ENCODE data around the gene CLINT1.
A peak's percentile ranks its signal among the peaks of the same experiment; 100 is the strongest.
"Not testable (repeated sequence)": the region's sequence is repeated elsewhere in the genome, so short reads cannot be mapped to it uniquely, and the experiment has no call there.

Gene CLINT1

DNA sequence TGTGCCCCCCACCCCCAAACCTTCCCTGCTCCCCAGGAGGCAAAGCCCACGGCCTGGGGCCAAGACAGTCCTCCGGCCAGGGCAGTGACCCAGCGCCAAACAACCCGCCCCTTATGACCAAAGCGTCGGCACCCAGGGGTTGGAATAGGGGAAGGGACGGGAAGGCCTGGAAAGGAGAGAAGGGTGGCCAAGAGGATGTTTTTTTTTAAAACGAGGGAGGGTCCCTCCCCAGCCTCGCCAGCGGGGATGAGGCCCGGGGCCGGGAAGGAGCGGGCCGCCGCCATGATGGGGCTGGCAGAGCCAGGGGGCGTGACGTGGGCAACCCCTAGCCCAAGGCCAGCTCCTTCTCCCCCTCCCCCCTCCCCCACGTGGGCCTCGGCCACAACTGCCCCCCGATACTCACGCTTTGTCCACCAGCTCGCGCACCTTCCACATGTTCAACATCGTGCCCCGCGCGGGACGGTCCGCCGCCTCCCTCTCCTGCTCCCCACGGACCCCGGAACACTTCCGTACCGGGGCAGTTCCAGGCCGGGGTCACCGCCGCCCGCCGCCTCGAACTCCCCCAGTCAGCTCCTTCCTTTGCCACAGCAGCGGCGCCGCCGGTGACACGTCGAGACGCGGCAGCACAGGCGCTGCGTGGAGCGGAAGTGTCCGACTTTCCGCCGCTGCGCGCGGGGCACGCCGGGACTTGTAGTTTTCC lies at the start of gene CLINT1:
Gene CLINT1 (minus strand): TSS at position 619 of the 700 bp plus-strand sequence. CDS start 175 bp downstream, at position 444.
- DNase-seq (ENCODE audit: low read depth in 1 of 2, low spot score in 1 of 2) = peak; percentile 69 to 82

DNA sequence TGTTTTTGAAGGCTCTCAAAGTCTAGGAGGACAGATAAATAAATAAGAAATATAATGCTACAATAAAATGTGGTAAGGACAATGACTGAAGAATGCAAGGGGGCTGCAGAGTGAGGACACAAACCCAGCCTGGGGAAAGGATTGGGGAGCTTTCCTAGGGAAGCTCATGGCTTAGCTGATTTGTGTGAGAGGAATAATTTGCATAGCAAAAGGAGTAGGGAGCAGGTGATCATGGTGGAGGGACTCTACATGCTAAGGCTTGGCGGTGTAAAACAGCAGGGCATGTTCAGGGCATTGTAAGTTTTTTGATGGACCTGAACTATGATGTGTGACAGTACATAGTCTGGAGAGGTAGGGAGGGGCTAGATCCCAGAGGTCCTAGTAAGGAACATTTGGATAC lies 49.5 kb upstream of the CLINT1 start:
- DNase-seq (ENCODE audit: low read depth in 1 of 2, low spot score in 1 of 2) = no peak

- no peak for DNase-seq (ENCODE audit: low read depth in 1 of 2, low spot score in 1 of 2)
Observed at GRCh38 chr5:157907479-157907878, 48.5 kb upstream of the CLINT1 start.

- no peak for DNase-seq (ENCODE audit: low read depth in 1 of 2, low spot score in 1 of 2)
Observed at GRCh38 chr5:157903117-157903450, 44.1 kb upstream of the CLINT1 start.

GRCh38 chr5:157902449-157903116 lies 43.6 kb upstream of the CLINT1 start:
- no peak for DNase-seq (ENCODE audit: low read depth in 1 of 2, low spot score in 1 of 2)

DNA sequence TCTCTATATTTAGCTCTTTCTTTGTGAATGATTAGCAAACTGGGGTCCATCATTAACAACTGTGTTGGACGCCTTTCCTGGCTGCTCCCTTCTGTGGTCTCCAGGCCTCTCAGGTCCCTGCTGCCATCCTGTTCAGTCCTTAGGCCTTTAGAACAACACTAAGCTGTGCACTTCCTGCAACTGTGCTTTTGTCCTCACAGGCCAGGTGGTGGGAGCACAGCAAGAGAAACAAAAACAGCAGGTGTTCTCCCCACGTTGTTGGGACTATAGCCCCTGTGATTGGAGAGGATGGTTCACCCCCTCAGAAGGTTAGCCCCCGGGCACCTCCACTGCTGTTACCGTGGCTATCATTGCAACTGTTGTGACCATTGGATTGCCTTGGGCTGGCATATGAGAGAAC lies 41.7 kb upstream of the CLINT1 start:
- no peak for DNase-seq (ENCODE audit: low read depth in 1 of 2, low spot score in 1 of 2)

DNA sequence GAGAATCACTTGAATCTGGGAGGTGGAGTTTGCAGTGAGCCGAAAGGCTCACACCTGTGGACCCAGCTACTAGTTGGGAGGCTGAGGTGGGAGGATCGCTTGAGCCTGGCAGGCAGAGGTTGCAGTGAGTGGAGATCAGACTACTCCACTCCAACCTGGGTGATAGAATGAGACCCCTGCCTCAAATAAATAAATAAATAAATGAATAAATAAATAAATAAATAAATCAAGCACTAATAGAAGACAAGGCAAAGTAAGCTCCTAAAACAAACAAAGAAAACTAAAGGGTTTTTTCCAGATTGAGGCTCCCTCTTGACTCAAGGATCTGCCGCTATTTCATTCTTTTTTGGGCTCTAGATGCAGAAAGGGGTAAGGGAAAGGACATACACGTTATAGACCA lies 34.7 kb upstream of the CLINT1 start:
- DNase-seq (ENCODE audit: low read depth in 1 of 2, low spot score in 1 of 2) = no peak

- no peak for DNase-seq (ENCODE audit: low read depth in 1 of 2, low spot score in 1 of 2)
Observed at GRCh38 chr5:157892974-157893373, 34.0 kb upstream of the CLINT1 start.

DNA sequence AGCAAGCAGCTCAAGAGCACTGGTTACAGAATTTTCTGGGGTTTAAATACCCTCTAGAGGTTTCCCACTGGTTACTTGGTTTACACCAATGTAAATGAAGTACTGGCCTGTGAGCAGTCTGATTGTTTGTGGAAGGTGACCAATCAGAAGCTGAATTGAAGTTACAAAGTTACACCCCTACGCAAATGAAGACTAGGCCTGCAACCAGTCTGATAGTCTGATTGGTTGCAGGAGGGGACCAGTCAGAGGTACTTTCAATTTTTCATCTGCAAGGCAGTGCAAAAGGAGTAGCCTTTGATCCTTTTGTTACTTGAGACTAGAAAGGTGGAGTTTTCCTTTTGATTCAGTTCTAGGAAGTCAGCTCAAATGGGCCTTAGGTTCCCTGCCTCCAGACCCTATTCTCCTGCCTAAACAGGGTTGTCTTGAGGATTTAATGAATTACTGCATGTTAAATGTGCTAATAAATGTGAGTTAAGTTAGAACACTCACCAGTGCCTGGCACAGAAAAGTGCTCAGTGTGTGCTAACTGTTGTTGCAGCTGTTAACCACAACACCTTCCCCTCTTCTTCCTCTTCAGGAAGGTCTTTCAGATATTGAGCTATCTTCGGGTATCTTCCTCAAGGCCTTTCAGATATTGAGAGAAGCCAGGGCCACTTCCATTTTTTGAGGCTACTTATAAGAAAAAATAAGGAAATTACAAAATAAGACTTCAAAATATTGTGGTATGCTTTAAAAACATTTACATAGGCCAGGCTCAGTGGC lies 32.1 kb upstream of the CLINT1 start:
- no peak for DNase-seq (ENCODE audit: low read depth in 1 of 2, low spot score in 1 of 2)

- no peak for DNase-seq (ENCODE audit: low read depth in 1 of 2, low spot score in 1 of 2)
Observed at GRCh38 chr5:157888814-157889532, 30.0 kb upstream of the CLINT1 start.

DNA sequence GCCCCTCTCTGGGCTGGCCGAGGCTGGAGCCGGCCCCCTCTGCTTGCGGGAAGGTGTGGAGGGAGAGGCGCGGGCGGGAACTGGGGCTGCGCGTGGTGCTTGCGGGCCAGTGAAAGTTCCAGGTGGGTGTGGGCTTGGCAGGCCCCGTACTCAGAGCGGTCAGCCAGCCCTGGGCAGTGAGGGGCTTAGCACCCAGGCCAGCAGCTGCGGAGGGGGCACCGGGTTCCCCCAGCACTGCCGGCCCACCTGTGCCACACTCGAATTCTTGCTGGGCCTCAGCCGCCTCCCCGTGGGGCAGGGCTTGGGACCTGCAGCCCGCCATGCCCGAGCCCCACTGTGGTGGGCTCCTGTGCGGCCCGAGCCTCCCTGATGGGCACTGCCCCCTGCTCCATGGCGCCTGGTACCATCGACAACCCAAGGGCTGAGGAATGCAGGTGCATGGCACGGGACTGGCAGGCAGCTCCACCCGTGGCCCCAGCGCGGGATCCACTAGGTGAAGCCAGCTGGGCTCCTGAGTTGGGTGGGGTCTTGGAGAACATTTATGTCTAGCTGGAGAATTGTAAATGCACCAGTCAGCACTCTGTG lies 27.9 kb upstream of the CLINT1 start:
- DNase-seq (ENCODE audit: low read depth in 1 of 2, low spot score in 1 of 2) = no peak

DNA sequence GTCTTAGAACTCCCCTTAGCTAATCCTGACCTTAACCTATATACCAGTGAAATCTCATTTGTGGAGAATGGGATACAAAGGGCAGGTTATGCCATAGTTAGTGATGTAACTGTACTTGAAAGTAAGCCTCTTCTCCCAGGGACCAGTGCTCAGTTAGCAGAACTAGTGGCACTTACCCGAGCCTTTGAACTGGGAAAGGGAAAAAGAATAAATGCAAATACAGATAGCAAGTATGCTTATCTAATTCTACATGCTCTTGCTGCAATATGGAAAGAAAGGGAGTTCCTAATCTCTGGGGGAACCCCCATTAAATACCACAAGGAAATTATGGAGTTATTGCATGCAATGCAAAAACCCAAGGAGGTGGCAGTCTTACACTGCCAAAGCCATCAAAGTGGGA lies 26.1 kb upstream of the CLINT1 start:
- DNase-seq (ENCODE audit: low read depth in 1 of 2, low spot score in 1 of 2) = not testable (repeated sequence)

- not testable (repeated sequence) for DNase-seq (ENCODE audit: low read depth in 1 of 2, low spot score in 1 of 2)
Observed at GRCh38 chr5:157881498-157881897, 22.6 kb upstream of the CLINT1 start.

GRCh38 chr5:157877821-157878220 lies 18.9 kb upstream of the CLINT1 start:
- no peak for DNase-seq (ENCODE audit: low read depth in 1 of 2, low spot score in 1 of 2)

DNA sequence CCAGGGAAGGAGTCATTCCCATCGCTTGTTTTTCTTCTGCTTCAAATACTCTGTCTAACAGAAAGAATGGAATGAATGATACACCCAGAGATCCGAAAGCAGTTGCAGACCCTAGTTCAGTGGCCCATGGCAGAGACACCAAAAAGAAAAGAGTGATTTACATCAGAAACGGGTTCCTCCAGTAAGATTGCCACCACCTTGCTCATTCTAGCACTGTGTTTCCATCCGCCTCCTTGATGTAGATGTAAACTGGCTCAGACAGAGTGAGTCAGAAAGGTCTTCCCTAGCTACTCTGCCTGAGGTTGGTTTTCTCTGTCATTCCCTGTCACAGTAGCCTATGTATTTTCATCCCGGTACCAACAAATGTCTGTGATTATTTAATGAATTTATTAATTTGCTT lies 15.9 kb upstream of the CLINT1 start:
- no peak for DNase-seq (ENCODE audit: low read depth in 1 of 2, low spot score in 1 of 2)

DNA sequence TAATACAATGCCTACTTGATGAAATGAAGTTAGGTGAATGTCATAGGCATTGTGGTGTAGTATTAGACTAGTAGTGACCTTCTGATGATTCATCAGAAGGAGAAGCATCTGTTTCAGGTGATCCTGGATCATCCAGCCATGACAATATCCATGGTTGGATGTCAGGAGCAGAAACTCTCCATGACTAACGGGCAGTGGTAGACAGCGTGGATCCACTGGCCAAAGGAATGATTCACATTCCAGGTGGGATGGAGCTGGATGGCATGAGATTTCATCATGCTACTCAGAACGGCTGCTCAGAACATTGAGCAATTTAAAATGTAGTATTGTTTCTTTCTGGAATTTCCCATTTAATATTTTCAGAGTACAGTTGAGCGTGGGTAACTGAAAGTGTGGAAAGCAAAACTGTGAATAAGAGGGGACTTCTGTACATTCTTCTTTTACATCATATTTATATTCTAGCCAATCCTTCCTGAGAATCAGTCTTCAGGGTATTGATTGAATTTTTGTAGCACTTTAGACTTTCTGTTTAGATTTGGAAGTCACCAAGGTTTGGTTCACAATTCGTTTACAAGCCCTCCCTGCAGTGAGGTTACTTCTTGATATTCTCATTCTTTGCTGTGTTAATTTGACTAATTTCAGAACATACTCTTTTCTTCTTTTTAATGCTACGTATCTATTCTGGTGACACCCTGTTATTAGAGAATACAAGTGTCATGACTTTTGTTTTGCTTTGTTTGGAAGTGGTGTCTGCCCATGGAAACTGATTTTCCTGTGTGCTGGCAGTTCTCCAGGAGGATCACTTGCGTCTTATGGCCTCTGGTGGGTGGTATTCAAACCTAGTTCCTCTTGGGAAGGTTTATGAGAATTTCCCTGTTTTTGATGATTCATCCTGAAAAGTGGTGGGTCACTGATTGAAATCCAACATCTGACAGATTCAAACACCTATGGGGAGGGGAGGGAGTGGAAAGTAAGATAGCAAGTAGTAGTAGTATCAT lies 12.2 kb upstream of the CLINT1 start:
- DNase-seq (ENCODE audit: low read depth in 1 of 2, low spot score in 1 of 2) = no peak

- DNase-seq (ENCODE audit: low read depth in 1 of 2, low spot score in 1 of 2) = no peak
Observed at GRCh38 chr5:157867751-157868387, 8.9 kb upstream of the CLINT1 start.

- DNase-seq (ENCODE audit: low read depth in 1 of 2, low spot score in 1 of 2) = no peak
Observed at GRCh38 chr5:157866536-157866935, 7.6 kb upstream of the CLINT1 start.

GRCh38 chr5:157865781-157866180 lies 6.8 kb upstream of the CLINT1 start:
- DNase-seq (ENCODE audit: low read depth in 1 of 2, low spot score in 1 of 2) = no peak

GRCh38 chr5:157864067-157864466 lies 5.1 kb upstream of the CLINT1 start:
- DNase-seq (ENCODE audit: low read depth in 1 of 2, low spot score in 1 of 2) = no peak

Data from stimulated activated CD4-positive, alpha-beta T cell treated with anti-CD3 and anti-CD28 coated beads, Interleukin-15, amount 100 ng/mL, for 1 hour (primary cell).